HG02678 (cell line): ENCODE measurements around the gene RPL36AL.
A peak's percentile ranks its signal among the peaks of the same experiment; 100 is the strongest.
"Not testable (repeated sequence)": the region's sequence is repeated elsewhere in the genome, so short reads cannot be mapped to it uniquely, and the experiment has no call there.

ENCODE experiments used
- ATAC-seq: cut with Tn5 transposase; IDR thresholded peaks from one replicate; pipeline ENCODE4 v1.9.1; 2021; ENCODE audit warnings: mild to moderate bottlenecking, moderate library complexity; ENCODE audit not compliant: unreplicated experiment

RPL36AL gene

DNA sequence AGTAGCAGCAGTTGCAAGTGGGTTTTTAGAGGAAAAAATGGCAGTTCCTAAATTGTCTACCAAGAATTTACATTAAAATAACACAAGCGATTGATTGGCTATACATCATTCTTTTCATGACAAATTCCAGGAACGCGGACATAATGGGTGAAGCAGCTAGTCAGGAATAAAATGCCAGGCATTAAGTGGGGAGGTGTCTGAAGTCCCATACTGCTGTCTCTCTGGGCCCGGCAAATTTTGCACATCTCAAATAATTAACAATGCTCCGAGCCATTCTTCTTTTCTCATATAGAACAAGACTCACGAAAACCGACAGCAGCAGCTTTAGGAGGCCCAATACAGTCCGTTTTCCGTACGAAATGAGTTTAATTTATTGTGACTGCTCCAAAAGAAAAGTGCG, 696 bp downstream of the RPL36AL start:
- no peak for ATAC-seq

DNA sequence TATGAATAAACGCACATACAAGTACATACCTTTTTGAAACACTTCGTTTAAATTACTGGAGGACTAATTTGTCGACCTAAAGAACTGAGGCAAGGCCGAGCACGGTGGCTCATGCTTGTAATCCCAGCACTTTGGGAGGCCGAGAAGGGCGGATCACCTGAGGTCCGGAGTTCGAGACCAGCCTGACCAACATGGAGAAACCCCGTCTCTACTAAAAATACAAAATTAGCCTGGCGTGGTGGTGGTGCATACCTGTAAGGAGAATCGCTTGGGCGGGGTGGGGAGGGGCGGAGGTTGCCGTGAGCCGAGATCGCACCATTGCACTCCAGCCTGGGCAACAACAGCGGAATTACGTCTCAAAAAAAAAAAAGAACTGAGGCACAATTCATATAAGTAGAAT, 1.2 kb downstream of the RPL36AL start:
- ATAC-seq: not testable (repeated sequence)

DNA sequence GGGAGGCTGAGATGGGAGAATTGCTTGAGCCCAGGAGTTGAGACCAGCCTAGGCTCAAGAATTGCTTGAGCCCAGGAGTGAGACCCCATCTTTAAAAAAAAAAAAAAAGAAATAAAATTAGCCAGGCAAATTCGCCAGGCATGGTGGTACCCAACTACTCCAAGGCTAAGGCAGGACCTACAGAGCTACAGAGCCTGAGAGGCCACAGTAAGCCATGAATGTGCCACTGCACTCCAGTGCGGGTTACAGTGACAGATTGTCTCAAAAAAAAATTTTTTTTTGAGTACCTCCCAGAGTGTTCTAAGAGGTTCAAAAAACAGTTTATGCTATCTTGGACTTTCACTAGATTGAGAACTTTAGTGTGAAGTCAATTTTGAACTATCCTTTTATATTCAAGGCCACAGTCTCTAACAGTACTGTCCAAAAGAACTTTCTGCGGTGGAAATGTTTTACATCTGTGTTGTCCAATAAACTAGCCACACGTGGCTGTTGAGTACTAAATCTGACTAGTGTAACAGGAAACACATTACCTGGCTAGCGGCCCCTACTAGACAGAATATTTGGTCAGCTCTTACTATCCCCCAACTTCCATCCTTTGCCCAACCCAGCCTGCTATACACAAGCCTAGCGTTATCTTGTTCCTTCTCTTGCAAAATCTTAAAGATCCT, 2.4 kb downstream of the RPL36AL start:
- ATAC-seq: no peak

DNA sequence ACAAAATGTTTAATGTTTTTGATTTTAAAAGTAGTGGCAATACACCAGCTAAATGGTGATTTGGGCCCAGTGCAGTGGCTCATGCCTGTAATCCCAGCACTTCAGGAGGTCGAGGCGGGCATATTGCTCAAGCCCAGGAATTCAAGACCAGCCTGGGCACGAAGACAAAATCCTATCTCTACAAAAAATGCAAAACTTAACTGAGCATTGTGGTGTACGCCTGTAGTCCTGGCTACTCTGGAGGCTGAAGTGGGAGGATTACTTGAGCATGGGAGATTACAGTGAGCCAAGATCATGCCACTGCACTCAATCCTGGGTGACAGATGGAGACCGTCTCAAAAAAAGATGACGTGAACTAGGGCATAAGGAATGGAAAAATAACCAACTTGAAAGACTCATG, 4.7 kb downstream of the RPL36AL start:
- ATAC-seq: no peak

DNA sequence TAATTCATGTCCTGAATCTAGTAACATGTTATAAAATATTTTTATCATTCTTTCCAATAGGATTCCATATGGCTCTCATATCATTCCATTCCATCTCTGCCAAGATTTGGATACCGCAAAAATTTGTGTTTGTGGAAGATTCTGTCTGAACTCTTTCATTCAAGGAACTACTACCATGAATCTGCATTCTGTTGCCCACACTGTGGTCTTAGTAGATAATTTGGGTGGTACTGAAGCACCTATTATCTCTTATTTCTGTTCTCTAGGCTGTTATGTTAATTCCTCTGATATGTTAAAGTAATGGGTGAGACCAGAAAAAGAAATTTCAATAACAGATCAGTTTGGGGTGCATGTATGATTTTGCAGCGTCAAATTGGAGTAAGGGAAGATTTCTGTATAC, 6.2 kb downstream of the RPL36AL start:
- ATAC-seq: no peak

DNA sequence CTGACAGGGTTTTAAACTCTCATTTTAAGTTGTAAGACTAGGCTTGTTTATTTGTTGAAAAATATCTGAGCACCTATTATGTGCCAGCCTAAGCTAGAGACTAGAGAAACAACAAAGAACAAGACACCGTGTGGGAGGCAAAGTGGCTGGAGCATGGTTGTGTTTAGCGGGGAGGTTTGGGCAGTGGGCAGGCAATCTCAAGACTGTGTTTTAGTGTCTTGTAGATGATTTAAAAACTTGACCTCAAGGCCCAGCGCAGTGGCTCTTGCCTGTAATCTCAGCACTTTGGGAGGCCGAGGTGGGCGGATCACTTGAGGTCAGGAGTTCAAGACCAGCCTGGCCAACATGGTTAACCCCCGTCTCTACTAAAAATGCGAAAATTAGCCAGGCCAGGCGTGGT, 7.8 kb downstream of the RPL36AL start:
- ATAC-seq: no peak

DNA sequence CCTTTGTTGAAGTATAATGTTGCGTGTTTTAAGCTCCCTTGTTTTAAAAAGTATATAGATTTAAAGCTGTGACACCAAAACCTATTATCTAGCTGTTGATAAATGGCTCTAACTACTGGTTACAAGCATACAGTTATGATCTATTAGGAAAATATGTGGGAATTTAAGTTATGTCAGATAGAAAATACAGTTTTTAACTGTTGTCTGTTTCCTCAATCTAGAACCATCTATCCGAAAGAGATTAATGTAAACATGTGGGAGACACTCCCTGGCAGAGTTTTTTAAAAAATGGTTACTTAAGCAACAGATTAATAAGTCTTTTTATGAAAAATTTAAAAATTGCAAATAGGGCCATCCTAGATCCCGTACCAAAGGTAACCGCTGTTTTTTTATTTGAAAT, 8.2 kb downstream of the RPL36AL start:
- no peak for ATAC-seq

DNA sequence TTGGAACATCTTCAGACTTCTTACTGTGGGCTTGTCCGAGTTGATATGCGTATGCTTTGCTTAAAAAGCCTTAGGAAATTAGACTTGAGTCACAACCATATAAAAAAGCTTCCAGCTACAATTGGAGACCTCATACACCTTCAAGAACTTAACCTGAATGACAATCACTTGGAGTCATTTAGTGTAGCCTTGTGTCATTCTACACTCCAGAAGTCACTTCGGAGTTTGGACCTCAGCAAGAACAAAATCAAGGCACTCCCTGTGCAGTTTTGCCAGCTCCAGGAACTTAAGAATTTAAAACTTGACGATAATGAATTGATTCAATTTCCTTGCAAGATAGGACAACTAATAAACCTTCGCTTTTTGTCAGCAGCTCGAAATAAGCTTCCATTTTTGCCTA, 12.8 kb downstream of the RPL36AL start:
- ATAC-seq: no peak

DNA sequence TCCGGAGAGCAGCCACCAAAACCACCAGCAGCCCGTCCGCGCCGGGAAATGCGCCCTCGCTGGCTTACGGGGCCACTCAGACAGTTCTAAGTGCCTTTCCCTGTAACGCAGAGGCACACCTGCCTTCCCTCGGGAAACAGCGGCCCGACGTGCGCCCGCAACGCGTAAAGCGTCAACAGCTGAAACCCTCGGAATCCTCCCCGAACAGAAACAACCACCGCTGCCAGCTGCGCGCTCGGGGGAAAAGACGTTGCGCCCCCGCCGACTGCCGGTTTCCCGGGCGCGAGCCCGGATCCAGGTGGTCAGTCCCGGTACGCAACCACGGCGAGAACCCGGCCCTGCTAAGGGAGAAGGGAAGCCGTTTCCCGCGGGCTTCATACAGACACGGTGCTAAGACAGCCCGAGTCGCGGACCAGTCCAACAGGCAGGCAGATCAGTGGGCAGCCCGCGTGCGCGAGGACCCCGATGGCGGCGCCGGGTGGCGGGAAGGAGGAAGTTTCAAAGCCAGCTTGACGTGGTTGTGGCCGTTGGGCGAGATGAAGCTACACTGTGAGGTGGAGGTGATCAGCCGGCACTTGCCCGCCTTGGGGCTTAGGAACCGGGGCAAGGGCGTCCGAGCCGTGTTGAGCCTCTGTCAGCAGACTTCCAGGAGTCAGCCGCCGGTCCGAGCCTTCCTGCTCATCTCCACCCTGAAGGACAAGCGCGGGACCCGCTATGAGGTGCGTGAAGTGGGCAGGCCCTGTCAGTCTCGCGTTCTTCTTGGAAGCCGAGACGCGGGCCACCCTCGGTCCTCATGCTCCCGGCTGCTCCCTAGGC, 21.7 kb downstream of the RPL36AL start, which contains the start of gene LRR1:
LRR1 (plus strand) TSS at position 456 of the 816 bp plus-strand sequence; CDS start at position 537, 81 bp downstream.
- ATAC-seq: peak; percentile 58

DNA sequence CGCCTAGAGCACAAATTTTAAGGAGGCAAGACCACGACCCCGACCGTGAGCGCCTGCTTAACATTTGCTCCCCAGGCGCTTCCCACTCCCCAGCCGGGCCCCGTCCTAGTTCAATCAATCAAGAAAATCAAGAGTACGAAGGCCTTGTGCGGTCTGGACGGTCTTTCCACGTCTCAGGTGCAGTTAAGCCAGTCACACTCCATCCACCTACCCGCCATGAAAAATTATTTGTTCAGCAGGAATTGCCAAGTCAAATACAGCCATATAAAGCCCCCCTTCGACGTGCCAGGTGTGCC, 22.3 kb downstream of the RPL36AL start:
- ATAC-seq: peak; percentile 0

DNA sequence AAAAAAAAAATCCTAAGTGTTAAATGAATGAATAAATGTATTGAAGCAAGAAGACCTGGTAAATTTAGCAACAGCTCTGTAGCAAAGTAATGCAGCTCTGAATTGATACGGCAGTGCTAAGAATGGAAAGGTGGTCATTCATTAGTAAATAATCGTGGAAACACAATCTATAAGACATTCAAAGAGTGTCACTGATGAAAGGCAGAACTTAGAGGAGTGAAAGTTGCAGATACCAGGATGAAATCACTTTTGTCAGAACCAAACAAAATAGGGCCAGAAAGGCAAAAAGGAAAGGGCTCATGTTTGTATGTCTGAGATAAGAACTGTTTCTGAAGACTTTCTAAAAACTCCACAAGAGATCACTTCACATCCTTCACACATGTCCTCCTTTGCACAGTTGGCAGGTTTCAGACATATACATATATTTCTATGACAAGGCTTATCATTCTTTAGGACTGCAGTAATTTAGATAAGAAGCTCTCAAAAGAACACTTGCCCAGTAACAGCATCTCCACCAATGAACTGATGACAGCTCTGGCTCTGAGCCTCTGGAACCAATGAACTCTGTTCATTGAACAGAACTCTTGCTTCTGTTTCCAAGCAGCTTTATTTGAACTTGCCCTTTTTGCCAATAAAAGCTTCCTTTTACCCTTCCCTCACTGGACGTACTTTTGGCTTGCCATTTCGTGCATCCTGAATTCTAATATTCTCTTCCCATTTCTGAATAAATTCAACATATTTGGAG, 25.9 kb downstream of the RPL36AL start:
- ATAC-seq: no peak

DNA sequence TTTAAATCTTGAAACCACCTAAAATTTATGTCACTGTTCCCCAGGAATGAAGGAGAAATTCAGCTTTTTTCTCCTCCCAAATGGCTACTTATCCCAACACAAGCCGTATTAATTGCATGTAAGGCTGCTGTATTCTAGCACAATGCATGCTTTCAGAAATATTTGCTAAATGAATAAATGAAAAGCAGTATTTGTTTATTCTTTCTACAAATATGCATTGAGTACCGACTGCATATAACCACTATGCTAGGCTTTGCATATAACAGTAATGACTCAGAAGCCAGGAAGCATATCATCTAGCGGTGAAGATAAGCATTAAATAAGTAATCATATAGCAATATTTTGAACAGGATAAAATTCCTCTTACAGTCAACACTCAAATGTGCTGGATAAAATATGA, 27.4 kb downstream of the RPL36AL start:
- ATAC-seq: no peak

DNA sequence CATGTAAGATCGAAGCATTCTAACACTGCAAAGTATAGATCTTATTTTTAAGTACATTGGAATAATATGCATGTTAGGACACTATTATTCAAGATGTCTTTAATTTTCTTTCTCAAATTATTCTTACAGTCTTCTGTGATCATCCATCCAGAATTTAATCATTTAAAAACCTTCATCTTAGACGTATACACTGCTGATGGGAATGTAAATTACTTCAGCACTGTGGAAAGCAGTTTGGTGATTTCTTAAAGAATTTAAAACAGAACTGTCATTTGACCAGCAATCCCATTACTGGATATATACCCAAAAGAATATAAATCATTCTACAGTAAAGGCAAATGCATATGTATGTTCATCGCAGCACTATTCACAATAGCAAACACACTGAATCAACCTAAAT, 31.0 kb downstream of the RPL36AL start:
- no peak for ATAC-seq

DNA sequence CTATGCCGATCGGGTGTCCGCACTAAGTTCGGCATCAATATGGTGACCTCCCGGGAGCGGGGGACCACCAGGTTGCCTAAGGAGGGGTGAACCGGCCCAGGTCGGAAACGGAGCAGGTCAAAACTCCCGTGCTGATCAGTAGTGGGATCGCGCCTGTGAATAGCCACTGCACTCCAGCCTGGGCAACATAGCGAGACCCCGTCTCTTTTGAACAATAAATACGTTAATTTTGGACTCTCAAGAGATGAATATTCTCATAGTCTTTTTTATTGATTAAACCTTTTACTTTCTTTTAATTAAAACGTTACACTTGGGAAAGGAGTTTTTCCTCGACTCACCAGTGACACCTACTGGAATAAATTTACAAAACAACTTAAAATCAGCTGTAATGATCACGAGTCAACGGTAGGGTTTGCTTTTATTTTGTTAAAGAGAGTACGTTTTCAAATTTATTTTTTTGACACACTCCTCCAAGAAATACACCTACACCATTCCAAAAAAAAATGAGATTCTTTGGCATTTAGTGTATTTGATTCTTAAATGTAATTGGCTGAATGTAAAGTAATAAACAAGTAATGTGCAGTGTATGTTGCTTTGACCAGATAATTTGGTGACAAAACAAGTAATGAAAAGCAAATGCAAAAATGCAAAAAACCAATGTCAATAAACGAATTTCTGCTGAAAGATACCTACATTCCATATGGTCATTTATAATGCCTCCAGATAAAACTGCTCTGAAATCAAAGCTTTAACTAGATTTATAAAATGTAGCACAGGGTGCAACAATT, 33.6 kb downstream of the RPL36AL start:
- ATAC-seq: peak; percentile 33

DNA sequence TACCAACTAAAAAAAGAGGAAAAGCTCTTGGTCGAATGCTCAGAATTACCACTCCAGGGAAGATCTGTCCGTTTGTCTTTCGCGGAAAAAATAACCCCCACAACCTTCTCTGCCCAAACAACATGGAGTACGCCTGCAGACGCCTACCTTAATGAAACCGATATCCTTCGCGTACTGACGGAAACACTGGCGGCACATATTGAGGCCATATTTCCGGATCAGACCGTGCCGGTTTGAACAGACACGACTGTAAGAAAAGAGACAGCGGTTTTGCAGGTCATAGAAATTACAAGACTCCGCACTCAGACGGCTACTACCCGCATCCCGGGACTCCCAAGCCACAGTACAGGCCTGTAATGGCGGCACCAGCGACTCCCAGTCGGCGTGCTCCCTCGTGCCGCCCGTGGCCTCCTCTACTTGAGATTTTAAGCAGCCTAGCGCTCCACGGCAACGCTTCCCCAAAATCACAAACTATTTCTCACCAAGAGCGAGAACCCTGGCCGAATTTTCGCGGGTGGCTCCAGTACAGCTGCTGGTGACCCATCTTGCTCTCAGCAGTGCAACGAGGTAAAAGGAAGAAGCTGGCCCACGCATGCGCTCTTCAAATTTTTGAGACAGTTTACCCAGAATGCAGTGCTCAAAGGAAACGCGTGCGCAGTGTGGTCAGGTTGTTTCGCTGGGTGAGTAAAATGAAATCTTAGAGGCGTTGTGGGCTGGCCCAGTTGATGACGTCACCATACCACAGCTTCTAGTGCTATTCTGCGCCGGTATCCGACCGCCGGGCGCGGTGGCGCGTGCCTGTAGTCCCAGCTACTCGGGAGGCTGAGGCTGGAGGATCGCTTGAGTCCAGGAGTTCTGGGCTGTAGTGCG, 34.4 kb downstream of the RPL36AL start, which contains the start of gene RPS29:
RPS29 (minus strand) TSS at position 578 of the 870 bp plus-strand sequence; CDS start at position 544, 34 bp downstream.
- ATAC-seq: peak; percentile 87

DNA sequence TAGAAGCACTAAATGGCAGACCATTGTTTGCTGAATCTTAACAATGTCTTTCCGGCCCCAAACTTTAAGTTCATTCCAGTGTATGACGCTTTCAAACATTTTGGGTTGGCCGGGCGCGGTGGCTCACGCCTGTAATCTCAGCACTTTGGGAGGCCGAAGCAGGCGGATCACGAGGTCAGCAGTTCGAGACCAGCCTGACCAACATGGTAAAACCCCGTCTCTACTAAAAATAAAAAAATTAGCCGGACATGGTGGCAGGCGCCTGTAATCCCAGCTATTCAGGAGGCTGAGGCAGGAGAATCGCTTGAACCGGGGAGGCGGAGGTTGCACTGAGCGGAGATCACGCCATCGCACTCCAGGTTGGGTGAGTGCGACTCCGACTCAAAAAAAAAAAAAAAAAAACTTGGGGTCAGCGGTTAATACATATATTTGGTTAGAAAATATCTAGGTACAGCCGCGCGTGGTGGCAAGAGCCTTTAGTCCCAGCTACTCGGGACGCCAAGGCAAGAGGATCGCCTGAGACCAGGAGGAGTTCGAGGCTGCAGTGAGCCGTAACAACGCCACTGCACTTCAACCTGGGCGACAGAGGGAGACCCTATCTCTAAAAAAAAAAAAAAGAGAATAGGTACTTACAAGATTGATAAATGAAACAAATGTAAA, 35.3 kb downstream of the RPL36AL start:
- not testable (repeated sequence) for ATAC-seq

DNA sequence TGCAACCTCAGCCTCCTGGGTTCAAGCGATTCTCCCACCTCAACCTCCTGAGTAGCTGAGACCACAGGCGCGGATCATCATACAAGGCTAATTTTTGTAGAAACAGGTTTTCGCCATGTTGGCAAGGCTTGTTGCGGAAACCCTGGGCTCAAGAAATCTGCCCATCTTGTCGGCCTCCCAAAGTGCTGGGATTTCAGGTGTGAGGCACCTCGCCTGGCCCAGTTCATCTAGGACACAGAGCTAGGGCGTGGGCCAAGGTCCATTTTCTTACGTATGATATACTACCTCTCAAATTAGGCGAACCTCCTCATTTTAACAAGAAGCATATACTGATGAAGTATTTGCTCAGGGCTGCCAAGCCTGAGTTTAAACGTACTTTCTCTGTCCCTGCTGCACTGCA, 36.4 kb downstream of the RPL36AL start:
- no peak for ATAC-seq

DNA sequence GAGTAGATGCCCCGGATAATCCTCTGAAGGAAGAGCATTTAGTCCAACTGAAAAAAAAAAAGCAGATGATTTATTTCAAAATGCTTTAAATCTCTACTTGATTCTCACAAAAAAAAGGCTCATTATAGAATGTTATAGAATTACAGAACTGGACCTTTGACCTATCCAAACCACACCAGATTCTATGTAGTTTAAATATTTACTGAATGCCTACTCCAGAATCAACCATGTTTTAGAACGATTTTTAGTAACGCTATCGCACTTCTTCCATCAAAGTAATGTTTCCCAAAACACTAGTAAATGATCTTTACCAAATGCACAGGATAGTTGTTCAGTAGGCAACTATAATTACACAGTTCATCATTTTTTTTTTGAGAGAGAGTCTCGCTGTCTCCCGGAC, 36.8 kb downstream of the RPL36AL start:
- no peak for ATAC-seq
